SK-N-SH treated with all-trans-retinoic acid at 6 μM for 48 hours (cell line): ENCODE data around the gene MRPL52.

ENCODE experiments used
- ATAC-seq: fragments of 200-7000 bp; cut with Tn5 transposase; 3 replicates; pipeline ENCODE4 v1.9.1; 2020; ENCODE audit warnings: mild to moderate bottlenecking, moderate library complexity
- ARNTL ChIP-seq: fragments of 450-650 bp; formaldehyde crosslinking; IDR thresholded peaks from 2 replicates; pipeline ENCODE4 v1.5.0; 2020; ENCODE audit warnings: low read depth, mild to moderate bottlenecking, moderate library complexity, borderline replicate concordance
- BACH2 ChIP-seq: fragments of 250-450 bp; sonication (Bioruptor Pico); IDR thresholded peaks from 2 replicates; pipeline ENCODE4 v1.9.0; 2021; ENCODE audit warnings: mild to moderate bottlenecking, borderline replicate concordance
- CREB5 ChIP-seq: fragments of 250-450 bp; sonication (Bioruptor Pico); IDR thresholded peaks from 2 replicates; pipeline ENCODE4 v1.5.1; 2020; ENCODE audit warnings: low read depth, mild to moderate bottlenecking, moderate library complexity
- CSDC2 ChIP-seq: fragments of 250-450 bp; sonication (Bioruptor Pico); IDR thresholded peaks from 2 replicates; pipeline ENCODE4 v1.5.0; 2020; ENCODE audit warnings: mild to moderate bottlenecking, moderate library complexity
- CSRNP3 ChIP-seq: fragments of 250-450 bp; sonication (Bioruptor Pico); IDR thresholded peaks from 2 replicates; pipeline ENCODE4 v1.5.1; 2021; ENCODE audit warnings: mild to moderate bottlenecking, moderate library complexity
- GLIS3 ChIP-seq: fragments of 250-450 bp; sonication (Bioruptor Pico); IDR thresholded peaks from 2 replicates; pipeline ENCODE4 v1.5.0; 2020; ENCODE audit warnings: mild to moderate bottlenecking, moderate library complexity
- ISL1 ChIP-seq: fragments of 250-450 bp; sonication (Bioruptor Pico); IDR thresholded peaks from 2 replicates; pipeline ENCODE4 v2.1.2; 2022; ENCODE audit warnings: mild to moderate bottlenecking, moderate library complexity
- OSR1 ChIP-seq: fragments of 250-450 bp; sonication (Bioruptor Pico); IDR thresholded peaks from 2 replicates; pipeline ENCODE4 v1.8.0; 2022; ENCODE audit warnings: moderate library complexity, mild to moderate bottlenecking, inconsistent platforms
- PATZ1 ChIP-seq: fragments of 250-450 bp; sonication (Bioruptor Pico); IDR thresholded peaks from 2 replicates; pipeline ENCODE4 v1.8.0; 2020; ENCODE audit warnings: mild to moderate bottlenecking, moderate library complexity, borderline replicate concordance
- POU6F1 ChIP-seq: fragments of 250-450 bp; sonication (Bioruptor Pico); IDR thresholded peaks from 2 replicates; pipeline ENCODE4 v1.8.0; 2021; ENCODE audit warnings: low read depth, mild to moderate bottlenecking, moderate library complexity, borderline replicate concordance
- RARB ChIP-seq: fragments of 250-450 bp; sonication (Bioruptor Pico); IDR thresholded peaks from 2 replicates; pipeline ENCODE4 v1.8.0; 2021; ENCODE audit warnings: mild to moderate bottlenecking, moderate library complexity
- SNAI2 ChIP-seq: fragments of 250-450 bp; sonication (Bioruptor Pico); IDR thresholded peaks from 2 replicates; pipeline ENCODE4 v1.5.0; 2020; ENCODE audit warnings: mild to moderate bottlenecking, moderate library complexity
- TCF4 ChIP-seq: fragments of 250-450 bp; sonication (Bioruptor Pico); IDR thresholded peaks from 2 replicates; pipeline ENCODE4 v1.8.0; 2021; ENCODE audit warnings: mild to moderate bottlenecking, moderate library complexity, borderline replicate concordance
- TOX ChIP-seq: fragments of 250-450 bp; sonication (Bioruptor Pico); IDR thresholded peaks from 2 replicates; pipeline ENCODE4 v1.8.0; 2021; ENCODE audit warnings: mild to moderate bottlenecking, moderate library complexity, borderline replicate concordance
- TSHZ2 ChIP-seq: fragments of 250-450 bp; sonication (Bioruptor Pico); IDR thresholded peaks from 2 replicates; pipeline ENCODE4 v1.5.0; 2020; ENCODE audit warnings: mild to moderate bottlenecking, moderate library complexity
- ZC3H10 ChIP-seq: fragments of 250-450 bp; sonication (Bioruptor Pico); IDR thresholded peaks from 2 replicates; pipeline ENCODE4 v1.5.1; 2021; ENCODE audit warnings: mild to moderate bottlenecking, moderate library complexity
- ZFP3 ChIP-seq: fragments of 250-450 bp; sonication (Bioruptor Pico); IDR thresholded peaks from 2 replicates; pipeline ENCODE4 v1.5.0; 2020; ENCODE audit warnings: mild to moderate bottlenecking, moderate library complexity
- ZFP30 ChIP-seq: fragments of 450-650 bp; formaldehyde crosslinking; IDR thresholded peaks from 2 replicates; pipeline ENCODE4 v1.5.0; 2022; ENCODE audit warnings: mild to moderate bottlenecking, moderate library complexity
- ZNF565 ChIP-seq: fragments of 450-650 bp; formaldehyde crosslinking; conservative IDR thresholded peaks from 2 replicates; pipeline ENCODE4 v1.5.0; 2020; ENCODE audit warnings: low read depth, mild to moderate bottlenecking, moderate library complexity
- ZNF70 ChIP-seq: fragments of 450-650 bp; formaldehyde crosslinking; IDR thresholded peaks from 2 replicates; pipeline ENCODE4 v1.5.0; 2020; ENCODE audit warnings: mild to moderate bottlenecking, moderate library complexity
- ZNF8 ChIP-seq: fragments of 450-650 bp; formaldehyde crosslinking; IDR thresholded peaks from 2 replicates; pipeline ENCODE4 v1.5.0; 2020; ENCODE audit warnings: mild to moderate bottlenecking, moderate library complexity

The MRPL52 gene

GRCh38 chr14:22820731-22821130 is 9.0 kb upstream of the MRPL52 start:
- no peak for TF ChIP-seq CSDC2 (CRISPR knock-in tag)
- no peak for TF ChIP-seq CREB5
- TF ChIP-seq ZNF70 (CRISPR knock-in tag): no peak
- TF ChIP-seq ZFP3 (CRISPR knock-in tag): no peak
- no peak for TF ChIP-seq SNAI2 (CRISPR knock-in tag)
- TF ChIP-seq GLIS3 (CRISPR knock-in tag): no peak
- TF ChIP-seq RARB: no peak
- TF ChIP-seq TCF4 (CRISPR knock-in tag): no peak
- no peak for TF ChIP-seq CSRNP3
- TF ChIP-seq POU6F1 (CRISPR knock-in tag): no peak
- no peak for TF ChIP-seq ZC3H10
- no peak for TF ChIP-seq ZNF565 (CRISPR knock-in tag)
- no peak for TF ChIP-seq ZFP30 (CRISPR knock-in tag)
- no peak for TF ChIP-seq TOX (CRISPR knock-in tag)
- no peak for TF ChIP-seq TSHZ2 (CRISPR knock-in tag)
- no peak for TF ChIP-seq BACH2 (CRISPR knock-in tag)
- TF ChIP-seq, all 23 proteins: peak for 0
- no peak for ATAC-seq

- no peak for ATAC-seq
- TF ChIP-seq CSRNP3 (no peak), ZFP3 (CRISPR knock-in tag) (no peak), RARB (no peak), ZNF8 (no peak), ARNTL (CRISPR knock-in tag) (no peak), POU6F1 (CRISPR knock-in tag) (no peak), BACH2 (CRISPR knock-in tag) (no peak), SNAI2 (CRISPR knock-in tag) (no peak), ISL1 (CRISPR knock-in tag) (no peak), PATZ1 (CRISPR knock-in tag) (no peak), ZNF70 (CRISPR knock-in tag) (no peak), ZFP30 (CRISPR knock-in tag) (no peak), OSR1 (CRISPR knock-in tag) (no peak), ZNF565 (CRISPR knock-in tag) (no peak), CSDC2 (CRISPR knock-in tag) (no peak), ZC3H10 (no peak)
These were observed 8.3 kb upstream of the MRPL52 start for GRCh38 chr14:22821193-22822015.
